Vagina (tissue), 2 donors: ENCODE measurements around the gene C20orf96. TPM values are rescaled to one million over a fixed set of nuclear protein-coding genes. Genes with fewer than 3 reads are reported as not detected.

Experiments used
- DNase-seq, 2 donors: peaks; one replicate each; pipeline ENCODE4 v3.0.0-alpha.2; 2017; ENCODE audit errors: extremely low spot score in 2 of 2
- H3K27ac ChIP-seq: fragments of 200-600 bp; sonication (generic); one replicate; pipeline ENCODE4 v1.5.1; 2019
- H3K27me3 ChIP-seq: fragments of 200-600 bp; sonication (generic); one replicate; pipeline ENCODE4 v1.5.1; 2019
- H3K36me3 ChIP-seq, 2 donors: fragments of 200-600 bp; sonication (generic); one replicate each; pipeline ENCODE4 v1.5.1; 2017 to 2019
- H3K4me1 ChIP-seq: fragments of 200-600 bp; sonication (generic); one replicate; pipeline ENCODE4 v1.5.1; 2019
- H3K4me3 ChIP-seq, 2 donors: fragments of 200-600 bp; sonication (generic); 1 replicate in 1 of 2; 2 replicates in 1 of 2; pipeline ENCODE4 v1.5.1; 2016 to 2019
- H3K9me3 ChIP-seq: fragments of 200-600 bp; sonication (generic); one replicate; pipeline ENCODE4 v1.5.1; 2019
- POLR2A ChIP-seq, 2 donors: fragments of 450-650 bp; IDR thresholded peaks; one replicate each; pipeline ENCODE4 v1.6.1; 2017; ENCODE audit warnings: antibody characterized with exemption in 2 of 2, mild to moderate bottlenecking in 2 of 2, moderate library complexity in 2 of 2
- POLR2AphosphoS5 ChIP-seq, 2 donors: sonication (generic); formaldehyde crosslinking; IDR thresholded peaks; one replicate each; pipeline ENCODE4 v1.9.0; 2017; ENCODE audit warnings: antibody characterized with exemption in 2 of 2, mild to moderate bottlenecking in 2 of 2, low read depth in 1 of 2; ENCODE audit not compliant: insufficient read depth in 1 of 2
- intact Hi-C: fragments of 100-400 bp; cut with DNase I; formaldehyde crosslinking; loops from one replicate; pipeline ENCODE4 v1.15.1; 2023
- total RNA-seq: library from RNA; depleted of rRNA; stranded (reverse); fragments of >200 nt; gene quantifications from one replicate; pipeline ENCODE4 v1.2.3, GENCODE V29; 2016
- TF ChIP-seq, protein P1 (sequence below), 3 experiments: fragments of 450-650 bp in 2 of 3; fragments of 200-600 bp in 1 of 3; sonication (generic) in 1 of 3; IDR thresholded peaks; one replicate each; pipeline ENCODE4 v1.5.1; 2017 to 2019; ENCODE audit warnings: antibody characterized with exemption in 3 of 3, mild to moderate bottlenecking in 2 of 3, moderate library complexity in 2 of 3

The C20orf96 gene
- total RNA-seq, 1 donor from 2014 or later: 2.7 TPM

DNA sequence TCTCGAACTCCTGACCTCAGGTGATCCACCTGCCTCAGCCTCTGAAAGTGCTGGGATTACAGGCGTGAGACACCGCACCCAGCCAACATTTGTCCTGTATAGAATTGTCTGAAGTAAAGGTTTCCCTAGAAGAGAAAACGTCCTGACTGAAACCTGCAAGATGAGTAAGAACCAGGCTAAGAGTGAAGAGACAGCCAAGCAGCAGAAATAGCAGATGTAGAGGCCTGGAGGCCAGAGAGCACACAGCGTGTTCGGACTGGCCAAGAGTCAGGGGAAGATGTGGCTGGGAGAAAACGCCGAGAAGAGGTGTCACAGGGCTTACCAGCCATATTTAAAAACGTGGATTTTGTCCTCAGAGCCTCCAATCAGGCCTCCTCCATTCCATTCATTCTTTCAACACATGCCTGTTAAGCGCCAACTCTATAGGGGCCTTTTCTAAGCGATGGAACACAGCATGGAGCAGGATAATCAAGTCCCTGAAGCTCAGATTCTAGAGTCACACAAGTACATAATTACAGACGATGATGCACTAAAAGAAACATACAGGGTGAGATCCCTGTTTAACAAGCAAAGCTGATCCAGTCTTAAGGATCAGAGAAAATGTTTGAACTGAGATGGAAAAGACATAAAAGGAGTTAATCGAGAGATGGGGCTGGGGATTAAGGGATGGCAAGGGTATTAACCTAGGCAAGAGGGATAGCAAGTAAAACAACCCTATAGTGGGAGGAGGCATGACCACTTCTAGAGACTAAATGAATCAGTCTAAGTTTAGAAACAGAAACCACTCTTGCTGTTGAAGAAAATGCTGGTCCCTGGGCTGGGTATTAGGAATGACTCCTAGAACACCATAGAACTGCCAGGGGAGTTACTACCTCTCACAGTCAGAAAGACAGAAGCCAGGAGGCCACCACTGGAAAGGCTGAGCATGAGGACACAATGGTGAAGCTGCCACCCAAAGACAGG, 11.6 kb upstream of the C20orf96 start:
- intact Hi-C loops: no loop called here
- no peaks in the 10 kb centered on the region for H3K27me3 ChIP-seq
- no peak for DNase-seq
- H3K36me3 ChIP-seq: no peaks in the 10 kb centered on the region
- H3K9me3 ChIP-seq: no peaks in the 10 kb centered on the region
- no peak overlapping the region for H3K4me3 ChIP-seq
- peaks cover 34% of the 10 kb centered on the region for H3K4me1 ChIP-seq
- TF ChIP-seq POLR2A (IDR thresholded peaks at IDR 0.05) (no peak), POLR2AphosphoS5 (IDR thresholded peaks at IDR 0.05; ENCODE audit: insufficient read depth in 1 of 2, low read depth in 1 of 2) (no peak)
- H3K27ac ChIP-seq: no peak overlapping the region

DNA sequence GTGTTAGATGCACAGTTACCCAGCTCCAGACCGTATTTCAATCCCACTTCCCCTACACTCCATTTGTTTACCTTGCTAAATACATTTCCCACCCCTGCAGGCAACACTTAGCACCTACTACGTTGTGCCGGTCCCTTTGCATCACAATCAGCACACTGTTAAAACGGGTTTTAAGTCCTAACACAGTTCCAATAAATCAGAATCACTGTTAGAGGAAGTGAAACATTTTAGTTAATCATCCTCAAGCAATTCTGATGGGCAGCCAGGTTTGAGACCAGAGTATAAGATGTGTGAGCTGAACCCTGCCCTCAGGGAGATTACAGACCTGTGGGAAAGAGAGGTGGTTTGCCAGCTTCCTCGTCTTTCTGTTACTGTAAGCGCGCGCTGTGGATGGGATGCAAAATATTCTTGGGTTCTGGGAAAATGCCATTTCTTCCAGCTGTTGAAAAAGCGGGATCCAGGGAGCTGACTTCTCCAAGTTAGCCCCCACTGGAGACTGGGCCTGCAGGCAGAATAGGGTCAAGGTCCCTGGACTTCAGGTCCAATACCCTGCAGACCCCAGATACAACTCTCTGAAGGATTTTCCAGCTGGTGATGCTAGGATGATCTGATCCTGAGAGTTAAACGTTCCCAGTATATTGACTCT, 9.9 kb upstream of the C20orf96 start:
- Histone ChIP-seq H3K4me3 (peak overlapping the region in 1 of 2 donors; percentile 65), H3K27ac (peak overlapping the region; percentile 96), H3K9me3 (no peaks in the 10 kb centered on the region), H3K4me1 (peaks cover 44% of the 10 kb centered on the region), H3K36me3 (no peaks in the 10 kb centered on the region), H3K27me3 (no peaks in the 10 kb centered on the region)
- intact Hi-C loops: no loop called here
- DNase-seq: no peak
- no peak for TF ChIP-seq POLR2A (IDR thresholded peaks at IDR 0.05)
- TF ChIP-seq, protein P1, sequence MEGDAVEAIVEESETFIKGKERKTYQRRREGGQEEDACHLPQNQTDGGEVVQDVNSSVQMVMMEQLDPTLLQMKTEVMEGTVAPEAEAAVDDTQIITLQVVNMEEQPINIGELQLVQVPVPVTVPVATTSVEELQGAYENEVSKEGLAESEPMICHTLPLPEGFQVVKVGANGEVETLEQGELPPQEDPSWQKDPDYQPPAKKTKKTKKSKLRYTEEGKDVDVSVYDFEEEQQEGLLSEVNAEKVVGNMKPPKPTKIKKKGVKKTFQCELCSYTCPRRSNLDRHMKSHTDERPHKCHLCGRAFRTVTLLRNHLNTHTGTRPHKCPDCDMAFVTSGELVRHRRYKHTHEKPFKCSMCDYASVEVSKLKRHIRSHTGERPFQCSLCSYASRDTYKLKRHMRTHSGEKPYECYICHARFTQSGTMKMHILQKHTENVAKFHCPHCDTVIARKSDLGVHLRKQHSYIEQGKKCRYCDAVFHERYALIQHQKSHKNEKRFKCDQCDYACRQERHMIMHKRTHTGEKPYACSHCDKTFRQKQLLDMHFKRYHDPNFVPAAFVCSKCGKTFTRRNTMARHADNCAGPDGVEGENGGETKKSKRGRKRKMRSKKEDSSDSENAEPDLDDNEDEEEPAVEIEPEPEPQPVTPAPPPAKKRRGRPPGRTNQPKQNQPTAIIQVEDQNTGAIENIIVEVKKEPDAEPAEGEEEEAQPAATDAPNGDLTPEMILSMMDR (IDR thresholded peaks at IDR 0.05): no peak

DNA sequence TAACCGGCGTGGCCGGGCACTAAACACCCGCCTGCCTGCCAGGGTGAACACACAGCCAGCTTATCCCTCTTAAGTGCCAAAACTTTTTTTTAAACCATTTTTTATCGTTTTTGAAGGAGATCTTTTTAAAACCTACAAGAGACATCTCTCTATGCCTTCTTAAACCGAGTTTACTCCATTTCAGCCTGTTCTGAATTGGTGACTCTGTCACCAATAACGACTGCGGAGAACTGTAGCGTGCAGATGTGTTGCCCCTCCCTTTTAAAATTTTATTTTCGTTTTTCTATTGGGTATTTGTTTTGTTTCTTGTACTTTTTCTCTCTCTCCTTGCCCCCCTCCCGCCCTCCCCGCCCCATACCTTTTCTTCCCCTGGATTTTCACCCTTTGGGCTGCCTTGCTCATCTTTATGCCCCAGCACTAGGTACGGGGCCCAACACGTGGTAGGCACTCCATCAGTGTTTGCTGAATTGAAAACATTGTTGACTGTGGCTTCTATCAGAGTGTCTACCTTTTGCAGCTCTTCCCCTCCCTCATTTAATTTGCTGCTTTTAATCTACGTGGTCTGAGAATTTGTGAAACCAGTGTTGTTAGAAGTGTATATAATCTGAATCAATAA, 8.3 kb upstream of the C20orf96 start:
- H3K9me3 ChIP-seq: no peaks in the 10 kb centered on the region
- TF ChIP-seq POLR2A (IDR thresholded peaks at IDR 0.05) (no peak), POLR2AphosphoS5 (IDR thresholded peaks at IDR 0.05; ENCODE audit: insufficient read depth in 1 of 2, low read depth in 1 of 2) (no peak)
- TF ChIP-seq, protein P1 (IDR thresholded peaks at IDR 0.05): no peak
- H3K4me1 ChIP-seq: peaks cover 44% of the 10 kb centered on the region
- peak overlapping the region; percentile 65 to 77 for H3K4me3 ChIP-seq
- H3K27me3 ChIP-seq: no peaks in the 10 kb centered on the region
- intact Hi-C loops: no loop called here
- no peak for DNase-seq
- H3K36me3 ChIP-seq: no peaks in the 10 kb centered on the region
- peak overlapping the region; percentile 96 for H3K27ac ChIP-seq

GRCh38 chr20:297925-298775, 7.6 kb upstream of the C20orf96 start:
- DNase-seq: no peak
- Histone ChIP-seq H3K4me3 (peak overlapping the region; percentile 65 to 77), H3K27ac (peak overlapping the region; percentile 96), H3K36me3 (no peaks in the 10 kb centered on the region), H3K27me3 (no peaks in the 10 kb centered on the region), H3K4me1 (peaks cover 44% of the 10 kb centered on the region), H3K9me3 (no peaks in the 10 kb centered on the region)
- no peak for TF ChIP-seq POLR2A (IDR thresholded peaks at IDR 0.05)
- TF ChIP-seq POLR2AphosphoS5 (IDR thresholded peaks at IDR 0.05; ENCODE audit: insufficient read depth in 1 of 2, low read depth in 1 of 2): peak in 1 of 2 donors; percentile 70
- intact Hi-C loops: no loop called here

DNA sequence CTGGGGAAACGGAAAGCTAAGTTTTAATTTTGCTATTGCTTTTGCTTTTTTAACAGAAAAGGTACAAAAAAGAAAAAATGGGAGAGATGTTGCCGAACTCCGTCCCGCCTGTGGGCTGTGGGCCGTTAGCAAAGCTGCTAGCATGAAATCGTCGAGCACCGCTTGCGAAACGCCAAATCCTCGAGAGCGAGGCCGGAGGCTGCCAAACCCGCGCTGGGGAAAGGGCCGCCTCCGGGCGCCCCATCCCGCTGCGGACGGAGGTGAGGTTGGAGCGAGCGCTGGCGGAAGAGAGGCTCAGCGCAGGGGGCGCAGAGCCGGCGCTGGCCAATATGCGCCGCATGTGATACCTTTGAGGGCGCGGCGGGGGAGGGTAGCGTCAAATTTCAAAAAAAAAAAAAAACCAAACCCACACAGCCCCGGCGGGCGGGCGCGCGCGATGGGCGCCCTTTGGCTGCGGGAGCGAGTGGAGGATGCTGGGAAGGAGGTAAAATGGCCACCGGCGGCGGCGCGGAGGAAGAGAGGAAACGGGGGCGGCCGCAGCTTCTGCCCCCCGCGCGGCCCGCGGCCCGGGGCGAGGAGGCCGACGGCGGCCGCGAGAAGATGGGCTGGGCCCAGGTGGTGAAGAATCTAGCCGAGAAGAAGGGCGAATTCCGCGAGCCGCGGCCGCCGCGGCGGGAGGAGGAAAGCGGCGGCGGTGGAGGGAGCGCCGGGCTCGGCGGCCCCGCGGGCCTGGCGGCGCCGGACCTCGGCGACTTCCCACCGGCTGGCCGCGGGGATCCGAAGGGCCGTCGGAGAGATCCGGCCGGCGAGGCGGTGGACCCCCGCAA, 6.8 kb upstream of the C20orf96 start, which contains the start of gene ZCCHC3:
TSS of gene ZCCHC3 (plus strand) at position 473 of the 827 bp plus-strand sequence. CDS start at position 490, 17 bp downstream.
- H3K4me1 ChIP-seq: peaks cover 44% of the 10 kb centered on the region
- TF ChIP-seq POLR2A (IDR thresholded peaks at IDR 0.05): peak in 1 of 2 donors; percentile 61
- peak; percentile 94 to 95 for TF ChIP-seq POLR2AphosphoS5 (IDR thresholded peaks at IDR 0.05; ENCODE audit: insufficient read depth in 1 of 2, low read depth in 1 of 2)
- TF ChIP-seq, protein P1 (IDR thresholded peaks at IDR 0.05): peak in 1 of 3 experiments; percentile 5
- no peaks in the 10 kb centered on the region for H3K36me3 ChIP-seq
- peak in 1 of 2 donors; percentile 93 for DNase-seq
- peak within 1 kb of the TSS; percentile 65 to 77 for H3K4me3 ChIP-seq
- intact Hi-C loops: no loop called here
- H3K27me3 ChIP-seq: no peaks in the 10 kb centered on the region
- H3K27ac ChIP-seq: peak within 1 kb of the TSS; percentile 96
- no peaks in the 10 kb centered on the region for H3K9me3 ChIP-seq
